Stimulated activated CD8-positive, alpha-beta memory T cell treated with anti-CD3 and anti-CD28 coated beads, Interleukin-7, amount 100 ng/mL, for 1 hour (primary cell): ENCODE data around the gene CPLANE2.
"Not testable (repeated sequence)": the region's sequence is repeated elsewhere in the genome, so short reads cannot be mapped to it uniquely, and the experiment has no call there.

Experiments
- DNase-seq, 2 donors: peaks; one replicate each; pipeline ENCODE4 v3.0.0-alpha.2; 2020; ENCODE audit warnings: low read depth in 2 of 2

Gene CPLANE2, protein sequence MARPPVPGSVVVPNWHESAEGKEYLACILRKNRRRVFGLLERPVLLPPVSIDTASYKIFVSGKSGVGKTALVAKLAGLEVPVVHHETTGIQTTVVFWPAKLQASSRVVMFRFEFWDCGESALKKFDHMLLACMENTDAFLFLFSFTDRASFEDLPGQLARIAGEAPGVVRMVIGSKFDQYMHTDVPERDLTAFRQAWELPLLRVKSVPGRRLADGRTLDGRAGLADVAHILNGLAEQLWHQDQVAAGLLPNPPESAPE

DNA sequence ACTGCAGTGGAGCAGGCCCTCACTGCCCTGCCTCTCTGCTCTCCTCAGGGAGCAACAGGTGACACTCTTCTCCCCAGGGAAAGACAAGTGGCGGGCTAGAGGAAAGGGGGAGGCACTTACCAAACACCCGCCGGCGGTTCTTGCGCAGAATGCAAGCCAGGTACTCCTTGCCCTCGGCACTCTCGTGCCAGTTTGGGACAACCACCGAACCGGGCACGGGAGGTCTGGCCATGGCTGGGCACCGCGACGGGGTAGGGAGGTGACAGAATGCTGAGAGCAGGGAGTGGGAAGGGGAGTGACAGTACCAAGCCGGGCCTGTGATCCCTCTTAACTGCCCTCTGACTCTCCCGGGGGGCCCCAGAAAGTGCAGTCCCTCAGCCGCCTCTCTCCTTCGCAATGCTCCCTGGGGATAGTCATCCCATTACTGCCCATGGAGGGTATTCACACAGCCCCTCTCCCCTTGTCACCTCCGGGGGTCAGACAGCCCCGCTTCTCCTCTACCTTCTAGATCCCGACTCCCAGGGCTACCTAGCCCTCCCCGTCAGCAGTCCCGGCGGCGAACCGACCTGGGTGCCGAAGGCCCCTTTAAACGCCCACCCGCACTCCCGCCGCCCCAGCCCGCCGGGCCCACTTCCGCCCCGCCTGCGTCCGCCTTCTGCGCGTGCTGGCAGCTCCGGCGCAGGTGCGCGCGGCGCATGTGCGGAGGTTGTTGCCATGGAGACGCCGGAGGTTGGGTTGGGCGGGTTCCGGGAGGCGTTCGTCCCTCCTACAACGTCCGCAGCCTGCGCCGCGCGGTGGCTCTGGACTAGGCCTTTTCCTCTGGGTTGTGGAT is at the start of gene CPLANE2:
Gene CPLANE2 (minus strand): TSS at position 673 of the 832 bp plus-strand sequence. CDS start 441 bp downstream, at position 232.
- DNase-seq: peak; percentile 93 to 95

DNA sequence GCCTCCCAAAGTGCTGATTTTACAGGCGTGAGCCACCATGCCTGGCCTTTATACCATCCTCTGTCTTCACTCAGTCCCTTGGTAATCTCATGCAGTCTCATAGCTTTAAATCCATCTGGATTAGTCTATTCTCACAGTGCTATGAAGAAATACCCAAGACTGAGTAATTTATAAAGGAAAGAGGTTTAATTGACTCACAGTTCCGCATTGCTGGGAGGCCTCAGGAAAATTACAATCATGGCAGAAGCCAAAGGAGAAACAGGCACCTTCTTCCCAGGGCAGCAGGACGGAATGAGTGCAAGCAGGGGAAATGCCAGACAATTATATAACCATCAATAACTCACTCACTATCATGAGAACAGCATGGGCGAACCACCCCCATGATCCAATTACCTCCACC is 49.1 kb upstream of the CPLANE2 start:
- DNase-seq: no peak

DNA sequence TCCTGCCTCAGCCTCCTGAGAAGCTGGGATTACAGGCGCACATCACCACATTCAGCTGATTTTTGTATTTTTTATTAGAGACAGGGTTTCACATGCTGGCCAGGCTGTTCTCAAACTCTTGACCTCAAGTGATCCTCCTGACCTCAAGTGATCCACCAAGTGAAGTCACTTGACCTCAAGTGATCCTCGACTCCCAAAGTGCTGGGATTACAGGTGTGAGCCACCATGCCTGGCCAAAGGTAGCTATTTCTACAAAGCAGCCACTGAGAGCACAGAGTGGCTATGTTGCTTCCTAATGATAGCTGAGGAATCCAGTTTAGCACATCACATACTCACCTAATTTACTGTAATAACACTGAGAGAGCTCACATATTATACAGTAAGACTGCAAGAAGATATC is 44.8 kb upstream of the CPLANE2 start:
- no peak for DNase-seq

DNA sequence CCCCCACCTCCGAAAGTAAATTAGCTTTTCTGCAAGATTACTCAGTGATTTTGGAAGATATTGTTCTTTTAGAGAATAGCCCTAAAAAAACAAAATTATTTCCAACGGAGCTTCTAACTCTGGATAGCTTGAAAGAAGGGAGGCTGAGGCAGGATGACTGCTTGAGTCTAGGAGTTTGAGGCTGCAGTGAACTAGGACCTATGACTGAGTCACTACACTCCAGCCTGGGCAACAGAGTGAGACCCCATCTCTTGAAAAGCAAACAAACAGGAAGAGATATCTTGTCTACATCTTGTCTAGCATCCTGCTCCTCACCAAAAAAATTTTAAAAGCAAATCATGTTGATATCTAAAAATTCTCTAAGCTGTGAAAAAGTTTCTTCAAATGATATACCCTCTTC is 42.2 kb upstream of the CPLANE2 start:
- DNase-seq: no peak

DNA sequence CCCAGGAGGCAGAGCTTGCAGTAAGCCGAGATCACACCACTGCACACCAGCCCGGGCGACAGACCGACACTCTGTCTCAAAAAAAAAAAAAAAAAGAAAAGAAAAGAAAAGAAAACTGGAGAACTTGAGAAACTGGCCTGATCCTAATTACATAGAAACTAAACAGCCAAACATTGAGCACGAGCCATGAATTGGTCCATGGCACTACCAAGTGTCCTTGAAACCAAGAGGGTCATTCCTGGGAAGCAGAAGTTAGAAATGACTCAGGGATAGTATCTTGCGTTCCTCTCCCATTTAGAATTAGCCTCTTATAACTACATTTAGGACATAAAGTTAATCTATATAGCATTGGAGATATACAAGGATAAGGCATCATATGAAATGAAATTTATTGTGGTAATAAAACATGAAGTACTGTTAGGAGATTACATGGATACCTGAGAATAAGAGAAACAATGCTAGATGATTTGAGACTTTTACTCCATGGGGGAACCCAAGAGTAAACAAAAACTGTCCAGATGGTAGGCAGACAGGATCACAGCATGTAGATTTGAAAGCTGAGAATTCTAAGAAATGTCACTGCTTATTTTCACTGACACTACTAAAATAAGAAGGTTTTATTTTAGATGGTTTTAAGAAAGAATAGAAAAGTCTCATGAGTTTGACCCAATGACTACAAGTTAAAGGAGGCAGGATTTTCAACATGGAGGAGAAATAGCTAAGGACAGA is 39.5 kb upstream of the CPLANE2 start:
- no peak for DNase-seq

DNA sequence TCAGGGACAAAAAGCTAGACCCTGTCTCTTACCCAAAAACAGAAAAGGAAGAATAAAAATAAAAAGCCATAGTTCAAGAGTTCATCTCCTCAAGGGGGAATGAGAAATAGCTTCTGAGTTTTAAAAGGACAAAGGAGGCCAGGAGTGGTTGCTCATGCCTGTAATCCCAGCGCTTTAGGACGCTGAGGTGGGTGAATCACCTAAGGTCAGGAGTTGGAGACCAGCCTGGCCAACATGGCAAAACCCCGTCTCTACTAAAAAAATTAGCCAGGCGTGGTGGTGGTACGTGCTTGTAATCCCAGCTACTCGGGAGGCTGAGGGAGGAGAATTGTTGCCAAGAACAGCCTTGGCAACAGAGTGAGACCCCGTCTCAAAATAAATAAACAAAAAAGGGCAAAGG is 38.6 kb upstream of the CPLANE2 start:
- DNase-seq: no peak

DNA sequence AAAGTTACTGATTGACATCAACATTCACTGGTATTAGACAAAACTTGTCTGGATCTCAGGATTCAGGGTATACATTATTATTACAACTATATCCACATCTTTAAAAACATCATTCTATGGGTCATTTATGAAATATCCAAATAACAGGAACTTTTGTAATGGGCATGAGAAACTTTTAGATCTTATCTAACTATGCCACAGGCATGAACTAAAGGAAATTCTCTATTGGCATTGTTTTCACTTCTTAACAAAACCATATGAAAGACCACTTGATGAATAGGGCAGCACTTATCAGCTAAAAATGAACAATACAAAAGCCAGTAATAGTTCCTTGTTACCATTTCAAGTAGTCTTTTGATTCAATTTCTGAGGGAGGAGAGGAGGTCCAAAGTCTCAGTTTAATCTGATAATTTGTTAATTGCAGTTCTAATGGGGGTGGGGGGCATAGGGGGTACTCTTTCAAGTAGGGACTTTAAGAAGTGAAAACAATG is 30.8 kb upstream of the CPLANE2 start:
- DNase-seq: no peak

DNA sequence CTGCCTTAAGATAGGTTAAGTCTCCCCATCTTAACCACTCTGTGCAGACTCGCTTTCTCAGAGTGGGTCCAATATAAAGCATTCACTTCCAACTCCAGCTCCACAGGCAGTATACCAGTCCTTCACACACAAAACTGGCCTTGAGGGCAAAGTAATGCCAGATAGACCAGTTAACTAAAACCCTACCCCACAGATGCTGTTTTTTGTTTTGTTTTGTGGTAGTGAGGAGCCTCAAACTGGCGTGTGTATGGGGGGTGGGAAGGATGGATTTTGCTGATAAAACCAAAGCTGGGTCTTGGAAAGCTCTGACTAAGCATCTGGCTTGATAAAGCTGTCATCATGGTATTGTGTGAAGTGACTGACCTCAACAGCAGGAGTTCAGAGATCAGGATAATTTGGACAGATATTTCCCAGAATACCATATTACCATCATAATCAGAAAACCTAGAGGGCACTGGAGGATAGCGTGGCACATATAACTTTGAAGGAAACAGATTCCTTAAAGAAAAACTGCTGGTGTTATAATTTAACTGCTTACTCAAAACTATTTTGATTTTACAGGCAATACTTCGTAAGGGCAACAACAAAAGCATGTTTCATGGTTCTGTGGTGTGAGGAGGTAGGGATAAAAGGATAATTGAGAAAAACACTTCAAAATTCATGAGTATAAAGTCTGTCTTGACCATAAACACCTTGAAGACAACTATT is 29.6 kb upstream of the CPLANE2 start:
- DNase-seq: no peak

DNA sequence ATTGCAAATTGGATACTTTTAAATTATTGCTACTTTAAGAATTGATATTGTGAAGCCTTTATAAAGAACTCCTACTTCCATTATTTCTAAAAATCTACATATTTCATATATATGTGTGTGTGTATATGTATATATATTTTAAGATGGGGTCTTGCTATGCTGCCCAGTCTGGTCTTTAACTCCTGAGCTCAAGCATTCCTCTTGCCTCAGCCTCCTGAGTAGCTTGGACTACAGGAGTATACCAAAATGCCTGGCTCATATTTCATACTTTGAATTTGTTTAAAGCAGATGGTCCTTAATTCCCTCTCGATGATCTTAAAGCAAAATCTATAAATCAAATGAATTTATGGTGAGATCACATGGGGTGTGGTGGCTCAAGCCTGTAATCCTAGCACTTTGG is 25.1 kb upstream of the CPLANE2 start:
- DNase-seq: no peak

DNA sequence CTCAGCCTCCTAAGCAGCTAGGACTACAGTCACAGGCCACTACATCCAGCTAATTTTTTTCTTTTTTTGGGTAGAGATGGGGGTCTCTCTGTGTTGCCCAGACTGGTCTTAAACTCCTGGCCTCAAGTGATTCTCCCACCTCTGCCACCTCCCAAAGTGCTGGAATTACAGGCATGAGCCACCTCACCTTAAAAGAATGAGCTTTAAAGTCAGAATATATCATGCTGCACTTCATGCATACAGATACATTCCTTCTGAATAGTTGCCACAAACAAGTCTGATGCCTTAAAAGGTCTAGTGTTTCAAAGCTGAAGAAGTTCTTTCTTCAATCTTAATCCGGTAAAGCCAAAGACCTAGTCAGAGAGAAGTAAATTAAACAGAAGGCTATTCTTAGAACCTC is 23.8 kb upstream of the CPLANE2 start:
- no peak for DNase-seq

DNA sequence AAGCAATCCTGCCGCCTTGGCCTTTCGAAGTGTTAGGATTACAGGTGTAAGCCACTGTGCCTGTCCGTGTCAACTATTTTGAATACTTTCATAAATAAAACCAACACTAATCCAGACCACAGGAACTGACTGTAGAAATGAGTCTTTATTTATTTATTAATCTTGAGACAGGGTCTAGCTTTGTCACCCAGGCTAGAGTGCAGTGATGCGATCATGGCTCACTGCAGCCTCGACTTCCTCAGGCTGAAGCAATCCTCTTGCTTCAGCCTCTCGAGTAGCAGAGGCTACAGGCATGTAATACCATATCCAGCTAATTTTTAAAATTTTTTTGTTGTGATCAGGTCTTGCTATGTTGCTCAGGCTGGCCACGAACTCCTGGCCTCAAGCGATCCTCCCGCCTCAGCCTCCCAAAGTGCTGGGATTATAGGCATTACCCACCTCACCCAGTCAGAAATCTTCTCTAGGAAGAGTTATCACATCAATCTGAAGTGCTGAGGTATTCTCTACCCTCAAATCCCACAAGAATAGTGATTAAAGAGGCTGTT is 21.7 kb upstream of the CPLANE2 start:
- no peak for DNase-seq

DNA sequence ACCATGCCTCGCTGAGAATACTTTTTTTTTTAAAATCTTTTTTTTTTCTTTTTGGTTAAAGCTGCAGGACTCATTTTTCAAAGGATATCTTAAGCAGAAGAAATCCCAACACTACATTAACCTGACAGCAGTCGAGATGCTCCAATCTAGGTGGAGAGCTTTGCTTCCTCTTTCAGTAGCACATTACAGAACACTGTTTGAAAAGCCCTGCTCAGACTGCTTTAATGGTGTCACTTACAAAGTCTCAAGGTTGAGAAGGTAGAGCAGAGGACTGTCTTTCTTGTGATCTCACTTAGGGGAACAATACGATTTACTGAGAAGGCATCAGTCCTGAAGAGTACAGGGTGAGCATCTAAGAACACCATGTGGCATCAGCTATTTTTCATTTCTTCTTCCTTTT is 21.0 kb upstream of the CPLANE2 start:
- DNase-seq: no peak

DNA sequence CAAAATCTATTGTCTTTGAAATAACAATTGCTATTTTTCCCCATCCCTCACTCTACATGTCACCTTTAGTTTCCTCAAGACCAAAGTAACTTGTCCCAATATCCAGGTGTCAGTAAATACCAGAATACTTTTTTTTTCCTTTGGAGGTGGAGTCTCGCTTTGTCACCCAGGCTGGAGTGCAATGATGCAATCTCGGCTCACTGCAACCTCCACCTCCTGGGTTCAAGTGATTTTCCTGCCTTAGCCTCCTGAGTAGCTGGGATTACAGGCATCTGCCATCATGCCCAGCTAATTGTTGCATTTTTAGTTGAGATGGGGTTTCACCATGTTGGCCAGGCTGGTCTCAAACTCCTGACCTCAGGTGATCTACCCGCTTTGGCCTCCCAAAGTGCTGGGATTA is 20.6 kb upstream of the CPLANE2 start:
- DNase-seq: not testable (repeated sequence)

DNA sequence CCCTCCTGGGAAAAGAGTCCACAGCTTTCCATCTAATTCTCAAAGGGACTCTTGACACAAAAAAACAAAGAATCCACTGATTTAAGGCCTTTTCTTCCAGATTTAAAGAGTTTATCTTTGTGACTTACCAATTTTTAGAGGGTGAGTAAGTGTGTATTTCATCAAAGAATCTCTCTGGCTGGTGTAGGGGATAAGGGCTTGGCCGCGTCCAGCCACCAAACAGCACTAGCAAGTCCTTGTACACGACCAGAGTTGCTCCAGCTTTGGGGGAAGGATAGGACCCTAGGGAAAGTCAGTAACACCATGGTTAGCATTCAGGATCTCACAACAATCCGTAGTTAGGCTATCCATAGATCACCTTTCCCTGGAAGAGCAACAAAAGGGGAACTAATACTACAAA is 19.5 kb upstream of the CPLANE2 start:
- DNase-seq: no peak

DNA sequence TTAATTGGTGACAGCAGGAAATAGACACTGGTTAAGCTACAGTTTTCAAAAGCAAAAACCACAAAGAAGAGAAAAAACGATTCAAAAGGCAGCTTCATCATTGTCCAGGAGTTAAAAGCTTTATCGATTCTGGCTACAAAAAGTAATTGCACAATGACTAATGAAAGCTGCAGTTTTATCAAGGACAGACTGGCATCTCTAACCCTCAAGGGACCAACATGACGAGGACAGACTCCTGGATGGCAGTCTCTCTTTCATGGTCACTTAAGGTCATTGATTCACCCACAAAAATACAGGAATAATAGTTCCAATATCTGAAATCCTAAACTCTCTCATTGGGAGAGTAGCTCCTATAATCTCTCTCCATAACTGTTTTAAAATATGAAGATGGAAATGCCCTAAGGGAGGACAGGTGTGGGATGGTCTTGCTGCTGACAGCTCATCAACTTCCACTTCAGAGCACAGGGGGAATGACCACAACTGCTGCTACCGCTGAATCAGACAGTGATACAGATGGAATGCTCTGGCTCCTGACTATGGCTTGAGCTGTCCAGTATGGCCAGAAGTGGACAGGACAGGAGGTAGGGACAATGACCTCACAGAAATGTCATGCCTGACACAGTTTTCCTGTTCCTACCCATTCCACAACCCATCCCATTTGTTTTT is 17.4 kb upstream of the CPLANE2 start:
- no peak for DNase-seq

DNA sequence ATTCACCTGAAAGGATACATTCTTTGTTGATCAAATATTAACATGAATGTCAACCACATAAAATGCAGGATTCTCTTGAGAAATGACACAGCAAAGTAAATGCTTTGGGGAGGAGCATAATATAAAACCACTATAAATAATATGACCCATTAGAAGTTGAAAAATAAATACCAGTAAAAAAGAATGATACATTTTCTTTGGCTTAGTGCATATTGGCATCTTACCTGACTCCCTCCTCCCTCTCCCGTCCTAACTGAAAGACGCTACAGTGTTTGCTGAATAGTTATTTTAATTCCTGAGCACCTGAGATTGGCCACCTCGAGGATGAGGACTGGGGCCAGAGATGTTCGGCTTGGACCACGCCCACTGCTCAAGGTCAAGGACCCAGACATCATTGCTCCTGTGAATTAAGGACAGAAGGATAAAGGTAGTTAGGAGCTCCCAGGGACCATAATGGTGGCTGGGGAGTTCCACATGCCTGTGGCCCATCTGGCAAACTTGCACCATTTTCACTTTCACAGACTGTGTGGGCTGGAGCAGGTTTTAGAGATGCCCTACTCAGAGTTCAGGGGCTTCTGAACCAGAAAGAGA is 16.4 kb upstream of the CPLANE2 start:
- DNase-seq: no peak

DNA sequence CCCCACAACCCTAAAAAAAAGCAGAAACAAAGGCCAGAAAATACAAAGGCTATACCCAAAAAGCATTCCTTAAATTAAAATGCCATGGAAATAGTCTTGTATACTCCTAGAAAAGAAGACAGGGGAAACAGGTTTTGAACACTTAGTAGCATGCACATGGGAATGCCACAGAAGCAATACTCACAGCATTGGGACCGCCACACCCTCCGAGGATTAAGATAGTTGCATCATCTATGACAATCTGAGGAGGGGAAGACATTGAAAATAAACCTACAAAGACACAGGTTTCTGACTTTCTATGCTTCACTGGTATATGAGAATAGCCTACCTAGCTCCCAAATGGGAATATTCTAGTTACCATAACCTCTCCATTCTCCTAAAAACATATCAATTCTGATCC is 15.9 kb upstream of the CPLANE2 start:
- no peak for DNase-seq

DNA sequence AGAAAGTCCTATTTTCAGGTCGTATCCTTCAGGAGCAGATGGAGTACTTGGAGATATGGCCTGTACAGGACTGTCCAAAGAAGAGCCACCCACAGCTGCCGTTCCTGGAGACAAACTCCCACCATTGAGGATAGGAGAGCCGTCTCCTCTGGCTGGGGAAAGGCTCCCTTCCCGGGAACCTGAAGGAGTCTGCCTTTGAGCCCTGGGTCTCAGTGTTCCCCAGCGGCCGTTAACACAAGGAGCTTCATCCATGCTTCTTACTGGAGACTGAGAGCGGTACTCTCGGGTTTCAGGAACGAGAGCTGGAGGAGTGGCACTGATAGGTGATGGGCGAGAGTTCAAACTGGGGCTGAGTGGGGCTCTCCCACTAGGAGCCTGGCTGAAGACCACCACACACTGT is 14.4 kb upstream of the CPLANE2 start:
- DNase-seq: no peak

DNA sequence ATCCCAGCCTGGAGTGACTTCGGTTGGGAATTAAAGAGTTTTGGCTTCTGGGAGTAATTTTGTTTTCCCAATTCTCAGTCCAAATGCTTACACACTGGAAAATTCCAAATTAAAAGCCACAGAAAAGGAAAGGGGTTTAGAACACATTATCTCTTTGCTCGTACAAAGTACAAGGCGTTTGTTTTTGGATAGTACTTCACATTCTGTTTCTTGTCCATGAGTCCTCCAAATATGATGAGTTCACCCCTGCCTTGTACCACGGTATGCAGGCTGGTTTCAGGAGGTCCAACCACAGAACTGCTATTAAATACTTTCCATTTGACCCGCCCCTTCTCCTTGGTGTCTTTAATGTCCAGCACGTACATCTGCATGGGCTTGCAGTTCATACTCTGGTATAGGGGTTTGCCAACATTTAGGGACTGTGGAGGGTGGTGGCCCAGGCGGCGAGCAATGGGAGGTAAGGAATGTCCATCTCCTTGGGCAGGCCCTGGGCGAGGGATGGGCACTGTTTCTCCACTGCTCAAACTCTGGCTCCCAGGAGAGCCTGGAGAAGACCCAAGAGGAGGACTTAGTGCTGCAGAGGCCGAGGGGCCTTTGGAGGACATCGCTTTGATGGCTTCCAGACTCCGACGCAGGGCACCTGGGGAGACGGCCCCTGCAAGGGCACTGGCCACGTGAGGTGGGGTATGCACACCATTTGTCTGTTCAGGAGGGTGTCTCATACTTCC is 13.7 kb upstream of the CPLANE2 start:
- no peak for DNase-seq
